GM21786 (cell line): Measurements from ENCODE around the gene LPP.

Source experiments
- ATAC-seq: cut with Tn5 transposase; IDR thresholded peaks from one replicate; pipeline ENCODE4 v1.9.1; 2021; ENCODE audit not compliant: unreplicated experiment

Gene LPP

DNA sequence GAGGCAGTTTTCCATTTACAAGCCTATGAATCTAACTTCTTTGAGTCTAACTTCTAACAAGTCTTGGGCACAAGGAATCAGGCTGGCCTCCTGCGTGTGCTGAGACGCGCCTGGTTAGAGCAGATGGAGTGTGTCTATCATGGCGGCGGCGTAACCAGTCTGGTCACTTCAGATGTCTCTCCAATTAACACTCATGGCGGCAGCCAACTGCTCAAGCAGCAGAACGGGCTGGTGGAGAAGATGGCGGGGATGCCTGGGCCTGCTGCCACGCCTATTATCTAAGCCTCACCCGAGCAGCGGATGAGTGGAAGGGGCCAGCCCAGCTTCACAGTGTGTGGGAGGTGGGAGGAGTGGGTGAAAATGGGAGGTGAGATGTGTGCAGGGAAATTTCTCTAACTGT lies 771.4 kb downstream of the LPP start:
- ATAC-seq, result no peak

GRCh38 chr3:188926111-188926510 lies 772.2 kb downstream of the LPP start:
- ATAC-seq, result no peak

DNA sequence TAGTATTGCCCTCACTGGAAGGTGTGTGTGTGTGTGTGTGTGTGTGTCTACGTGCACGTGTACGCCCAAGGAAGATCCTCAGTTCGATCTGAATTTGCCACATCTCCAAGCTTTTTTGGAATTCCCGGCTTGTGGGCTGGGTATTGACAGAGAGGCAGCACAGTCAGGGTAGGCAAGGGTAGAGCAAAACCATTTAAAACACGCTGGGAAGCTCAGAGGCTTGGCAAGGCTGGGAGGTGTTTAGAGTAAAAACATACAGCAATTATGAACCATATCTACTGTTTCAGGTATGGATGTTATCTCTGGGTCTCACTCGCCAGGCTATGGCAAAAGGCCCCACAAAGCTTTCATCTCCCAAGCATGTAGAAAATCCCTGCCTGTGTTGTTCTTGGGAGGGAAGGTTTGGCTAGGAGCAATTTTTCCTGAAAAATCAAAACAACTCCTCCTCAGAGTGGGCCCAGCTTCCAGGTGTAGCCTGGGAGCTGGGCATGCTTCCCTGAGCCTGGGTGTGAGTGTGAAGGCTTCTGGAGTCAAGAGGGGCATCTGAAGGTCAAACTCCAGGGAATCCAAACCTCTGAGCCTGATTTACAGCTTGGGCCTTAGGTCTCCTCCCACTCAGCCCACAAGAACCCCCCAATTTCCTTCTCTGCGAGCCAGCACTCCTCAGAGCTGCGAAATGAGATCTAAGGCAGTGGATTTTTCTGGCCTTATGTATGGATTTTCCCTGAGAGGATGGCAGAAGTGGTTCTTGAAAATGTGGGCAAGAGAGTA lies 773.0 kb downstream of the LPP start:
- ATAC-seq, result no peak

- ATAC-seq, result no peak
Observed at GRCh38 chr3:188927971-188928370, 774.0 kb downstream of the LPP start.

- no peak for ATAC-seq
Observed at GRCh38 chr3:188929137-188929536, 775.2 kb downstream of the LPP start.

DNA sequence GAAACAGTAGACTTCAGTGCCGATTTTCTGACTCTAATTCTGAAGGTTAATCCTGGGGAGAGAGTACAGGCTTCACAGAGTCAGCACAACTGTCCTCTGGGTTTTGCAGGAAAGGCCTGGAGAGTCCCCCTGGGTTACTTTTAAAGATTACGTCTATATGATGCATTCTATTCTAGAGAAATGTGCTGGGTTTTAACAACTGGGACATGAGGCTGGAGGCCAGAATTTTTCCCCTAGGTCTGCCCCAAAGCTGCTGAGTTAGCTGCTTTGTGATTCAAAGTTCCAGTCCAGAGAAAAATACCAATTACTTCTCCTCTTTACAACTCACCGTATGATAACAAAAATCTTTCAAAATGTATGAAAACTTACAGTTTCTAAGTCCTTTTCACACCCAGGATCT lies 777.1 kb downstream of the LPP start:
- ATAC-seq, result no peak

DNA sequence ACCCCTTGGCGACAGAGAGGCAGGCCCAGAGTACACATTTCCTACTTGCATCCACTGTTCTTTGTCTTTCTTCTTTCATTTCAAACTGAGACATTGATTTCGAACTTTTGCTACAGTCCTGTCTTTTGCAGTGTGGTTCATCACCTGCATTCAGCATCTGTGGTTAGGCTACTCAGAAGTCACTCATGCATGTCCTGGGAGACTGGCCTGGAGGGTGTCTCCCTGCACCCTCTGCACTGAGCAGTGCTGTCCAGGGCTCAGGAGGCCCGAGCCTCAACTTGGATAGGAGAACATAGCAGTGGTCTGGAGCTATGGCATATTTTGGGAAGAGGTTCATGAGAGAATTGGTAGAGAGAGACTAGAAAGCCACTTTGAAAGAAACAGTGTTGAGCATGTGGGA lies 777.6 kb downstream of the LPP start:
- ATAC-seq, result no peak

DNA sequence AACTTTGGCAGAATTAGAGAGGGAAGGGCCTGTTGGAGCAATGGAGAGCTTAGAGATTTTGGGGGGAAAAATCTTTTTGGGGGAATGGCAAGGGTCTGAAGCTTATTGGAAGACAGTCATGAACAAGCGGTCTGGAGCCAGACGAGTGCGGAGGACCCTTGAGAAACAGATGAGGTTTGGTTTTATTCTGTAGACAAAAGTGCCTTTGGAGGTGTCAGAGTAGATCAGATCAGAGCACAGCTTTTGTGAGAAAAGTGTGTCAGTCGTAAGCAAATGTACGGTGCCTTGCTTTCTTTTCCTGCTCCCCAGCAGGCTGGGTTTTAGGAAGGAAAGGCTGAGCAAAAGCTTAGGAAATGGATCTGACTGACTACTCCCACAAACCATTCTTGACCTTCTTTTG lies 781.0 kb downstream of the LPP start:
- no peak for ATAC-seq

- no peak for ATAC-seq
Observed at GRCh38 chr3:188936597-188937107, 782.7 kb downstream of the LPP start.

DNA sequence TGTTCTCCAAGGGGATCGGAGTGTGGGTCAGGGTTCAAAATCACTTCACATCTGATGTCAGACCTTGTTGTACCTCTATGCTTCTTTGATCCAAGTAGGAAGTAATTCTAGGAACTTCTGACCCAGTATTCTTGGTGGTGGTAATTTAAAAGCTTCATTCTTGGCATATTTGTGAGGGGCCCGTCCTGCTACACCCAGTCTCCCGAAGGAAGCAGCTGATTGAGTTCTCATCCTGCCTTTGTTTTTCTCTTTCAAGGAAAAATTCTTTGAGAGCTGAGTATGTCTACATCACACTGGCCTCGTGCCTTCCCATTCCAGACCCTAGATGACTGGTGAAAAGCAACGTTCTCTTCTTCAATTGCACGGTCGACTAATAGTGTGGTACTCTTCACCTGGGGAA lies 783.4 kb downstream of the LPP start:
- no peak for ATAC-seq

DNA sequence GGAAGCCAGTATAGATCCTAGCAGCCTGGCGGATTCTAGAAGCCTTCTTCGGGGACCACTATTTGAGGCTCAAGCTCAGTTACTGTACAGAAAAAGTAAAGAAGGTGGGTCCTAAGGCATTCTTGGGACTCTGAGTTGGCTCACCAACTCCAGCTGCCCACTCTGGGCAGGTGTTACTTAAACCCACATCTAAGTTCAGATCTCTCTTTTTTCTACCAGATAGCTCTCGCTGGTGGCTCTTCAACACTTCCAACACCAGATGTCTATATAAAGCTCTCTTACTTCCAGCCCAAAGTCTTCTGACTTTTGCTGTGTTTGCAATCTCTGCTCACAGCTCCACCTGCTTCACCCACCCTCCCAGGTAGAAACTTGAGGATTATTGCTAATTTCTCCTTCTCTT lies 785.0 kb downstream of the LPP start:
- no peak for ATAC-seq

GRCh38 chr3:188939814-188940572 lies 786.0 kb downstream of the LPP start:
- no peak for ATAC-seq
